Ovary (tissue), 9 donors: ENCODE measurements around the gene SIRT6. TPM values are rescaled to one million over a fixed set of nuclear protein-coding genes. Genes with fewer than 3 reads are reported as not detected.

Source experiments
- DNase-seq, 5 donors: peaks; one replicate each; pipeline ENCODE4 v3.0.0-alpha.2; 2019 to 2020
- H3K27ac ChIP-seq, 2 donors: fragments of 200-600 bp; one replicate each; pipeline versions ENCODE4 v1.5.1 to v1.8.0; 2019 to 2022
- H3K27me3 ChIP-seq: fragments of 200-600 bp; one replicate; pipeline ENCODE4 v1.8.0; 2022
- H3K36me3 ChIP-seq: fragments of 200-600 bp; sonication (generic); one replicate; pipeline ENCODE4 v1.5.1; 2019
- H3K4me1 ChIP-seq: one replicate; pipeline ENCODE4 v1.8.1; 2013; ENCODE audit warnings: mild to moderate bottlenecking, moderate library complexity; ENCODE audit not compliant: insufficient read depth
- H3K4me3 ChIP-seq: fragments of 200-600 bp; sonication (generic); one replicate; pipeline ENCODE4 v1.5.1; 2017
- H3K9me3 ChIP-seq, 2 donors: fragments of 200-600 bp in 1 of 2; sonication (generic) in 1 of 2; one replicate each; pipeline versions ENCODE4 v1.5.1 to v1.8.1; 2013 to 2019; ENCODE audit warnings: mild to moderate bottlenecking in 1 of 2, moderate library complexity in 1 of 2
- CTCF ChIP-seq, 3 donors: fragments of 450-650 bp in 2 of 3; fragments of 200-600 bp in 1 of 3; IDR thresholded peaks; one replicate each; pipeline versions ENCODE4 v1.5.1 to v1.8.0; 2016 to 2022; ENCODE audit warnings: antibody characterized with exemption in 3 of 3, mild to moderate bottlenecking in 1 of 3
- EP300 ChIP-seq: sonication (generic); formaldehyde crosslinking; IDR thresholded peaks from one replicate; pipeline ENCODE4 v1.6.1; 2017; ENCODE audit warnings: antibody characterized with exemption
- POLR2A ChIP-seq: fragments of 450-650 bp; IDR thresholded peaks from one replicate; pipeline ENCODE4 v1.6.1; 2017; ENCODE audit warnings: antibody characterized with exemption, mild to moderate bottlenecking, moderate library complexity
- WGBS, 3 donors: extraction: QIAGEN DNeasy Blood & Tissue Kit in 1 of 3; methylation state at CpG; one replicate each; pipeline versions ENCODE4 v1.1.5 to v1.1.7; 2013 to 2017; 5-methylcytosine and 5-hydroxymethylcytosine counted together
- intact Hi-C, 4 donors: fragments of 100-400 bp; cut with DNase I; formaldehyde crosslinking; loops; one replicate each; pipeline versions ENCODE4 v1.11.0 to v1.15.1; 2022 to 2023
- polyA plus RNA-seq, 2 donors: library from polyadenylated mRNA; stranded (reverse); fragments of 200-250 nt in 1 of 2; fragments of 350-450 nt in 1 of 2; fragmentation: Illumina TruSeq in 1 of 2; extraction: RNeasy Lipid Tissue Mini Kit (QIAGEN cat#74804) in 1 of 2; gene quantifications; one replicate each; pipeline ENCODE4 v1.2.3, GENCODE V29; 2013 to 2014
- total RNA-seq, 7 donors: library from RNA; depleted of rRNA in 2 of 7; stranded (reverse); fragments of >200 nt in 2 of 7; fragmentation: NEBNext Ultra II Directional in 3 of 7; extraction: Animal tissue kit (Norgen Biotek cat#: 25700) in 3 of 7; gene quantifications; one replicate each; pipeline versions ENCODE4 v1.1.0 to v1.2.4, GENCODE V29; 2016 to 2023
- donor health status: DM: no; HTN: no; CAD: no; lungs with moderate emphysema.
- donor health status: DM: no; HTN: no; CAD: no.
- donor health status: Bipolar disorder and iron deficiency.
- donor health status: DM: yes; HTN: yes; CAD: no.
- donor health status: DM: no; HTN: no; CAD: no.
- donor health status: DM: yes; HTN: yes; CAD: no.

The SIRT6 gene
- total and polyA plus RNA-seq, 9 donors, result 0.32 to 19.9 (median 16.5) TPM

GRCh38 chr19:4184718-4185352, 2.5 kb upstream of the SIRT6 start:
- no peaks in the 10 kb centered on the region for H3K9me3 ChIP-seq
- H3K27me3 ChIP-seq, result no peaks in the 10 kb centered on the region
- no peak for DNase-seq
- no peak overlapping the region for H3K27ac ChIP-seq
- intact Hi-C loops, result no loop called here
- peaks cover 9% of the 10 kb centered on the region for H3K4me1 ChIP-seq
- WGBS, 3 donors, result 89 to 96% (median 92%) methylated on average over 2 of the region's 2 CpGs
- TF ChIP-seq POLR2A, result no peak
- TF ChIP-seq CTCF (IDR thresholded peaks at IDR 0.05), result no peak
- no peak for TF ChIP-seq EP300
- H3K36me3 ChIP-seq, result no peaks in the 10 kb centered on the region
- no peak overlapping the region for H3K4me3 ChIP-seq

GRCh38 chr19:4183967-4184717, 1.8 kb upstream of the SIRT6 start:
- 27 to 33% (median 27%) methylated on average over 23 of the region's 23 CpGs for WGBS, 3 donors
- no peak for TF ChIP-seq POLR2A
- intact Hi-C loops, result no loop called here

GRCh38 chr19:4181053-4181508, 1.3 kb downstream of the SIRT6 start:
- Histone ChIP-seq H3K9me3 (no peaks in the 10 kb centered on the region), H3K27ac (no peak overlapping the region), H3K4me1 (peaks cover 9% of the 10 kb centered on the region), H3K4me3 (no peak overlapping the region), H3K36me3 (no peaks in the 10 kb centered on the region), H3K27me3 (no peaks in the 10 kb centered on the region)
- TF ChIP-seq EP300, result no peak
- TF ChIP-seq CTCF (IDR thresholded peaks at IDR 0.05), result no peak
- TF ChIP-seq POLR2A, result no peak
- DNase-seq, result no peak
- intact Hi-C loops, result no loop called here
- WGBS, 3 donors, result 71 to 77% (median 72%) methylated on average over 2 of the region's 2 CpGs

More at GRCh38 chr19:4183967-4184717, 1.8 kb upstream of the SIRT6 start:
- no peaks in the 10 kb centered on the region for H3K9me3 ChIP-seq
- peaks cover 9% of the 10 kb centered on the region for H3K4me1 ChIP-seq
- H3K27me3 ChIP-seq, result no peaks in the 10 kb centered on the region
- H3K36me3 ChIP-seq, result no peaks in the 10 kb centered on the region
- no peak overlapping the region for H3K27ac ChIP-seq
- no peak for DNase-seq
- no peak overlapping the region for H3K4me3 ChIP-seq

GRCh38 chr19:4178990-4179389, 3.4 kb downstream of the SIRT6 start:
- intact Hi-C loops, result no loop called here
- no peaks in the 10 kb centered on the region for H3K36me3 ChIP-seq
- TF ChIP-seq POLR2A (no peak), CTCF (IDR thresholded peaks at IDR 0.05) (no peak)

GRCh38 chr19:4177146-4177545, 5.2 kb downstream of the SIRT6 start:
- Histone ChIP-seq H3K4me3 (no peak overlapping the region), H3K36me3 (no peaks in the 10 kb centered on the region), H3K27ac (no peak overlapping the region), H3K27me3 (no peaks in the 10 kb centered on the region), H3K4me1 (peaks cover 5% of the 10 kb centered on the region), H3K9me3 (no peaks in the 10 kb centered on the region)
- no peak for TF ChIP-seq CTCF (IDR thresholded peaks at IDR 0.05)
- no peak for TF ChIP-seq EP300
- TF ChIP-seq POLR2A, result no peak
- 94 to 97% (median 96%) methylated on average over 5 of the region's 5 CpGs for WGBS, 3 donors
- intact Hi-C loops, result no loop called here
- DNase-seq, result no peak

More at GRCh38 chr19:4178990-4179389, 3.4 kb downstream of the SIRT6 start:
- Histone ChIP-seq H3K9me3 (no peaks in the 10 kb centered on the region), H3K27me3 (no peaks in the 10 kb centered on the region), H3K4me1 (peaks cover 9% of the 10 kb centered on the region), H3K27ac (no peak overlapping the region), H3K4me3 (no peak overlapping the region)
- WGBS, 3 donors, result 83 to 86% (median 85%) methylated on average over 18 of the region's 18 CpGs
- DNase-seq, result no peak
